PC-9 (cell line): ENCODE data around the gene CTSW. TPM values are rescaled to one million over a fixed set of nuclear protein-coding genes. Genes with fewer than 3 reads are reported as not detected.

Experiments used
- BruUV-seq: library from RNA; stranded (reverse); fragments of 400-500 nt; replicated peaks from 2 replicates; lab custom pipeline; 2021; lab: Mats Ljungman, UMichigan
- CTCF ChIA-PET: fragments of 300-600 bp; sonication (Branson Sonifier 250); formaldehyde crosslinking; loops from one replicate; lab custom pipeline; 2022; ENCODE audit warnings: antibody characterized with exemption; lab: Charles Lee
- POLR2A ChIA-PET: fragments of 300-600 bp; sonication (Branson Sonifier 250); formaldehyde crosslinking; loops from one replicate; lab custom pipeline; 2022; ENCODE audit warnings: antibody characterized with exemption; ENCODE audit not compliant: unreplicated experiment; lab: Charles Lee
- DNase-seq, 2 experiments: peaks; one replicate each; pipeline versions ENCODE4 v3.0.0 to v3.0.0-alpha.2; 2015 to 2022; ENCODE audit warnings: mixed read lengths in 1 of 2
- H2AFZ ChIP-seq: fragments of 200-600 bp; sonication (generic); 2 replicates; pipeline ENCODE4 v1.8.1; 2017; ENCODE audit warnings: antibody characterized with exemption
- H3F3A ChIP-seq: fragments of 200-600 bp; sonication (generic); 2 replicates; pipeline ENCODE4 v1.8.1; 2017; ENCODE audit warnings: antibody characterized with exemption, mild to moderate bottlenecking, low read depth; ENCODE audit not compliant: insufficient read depth
- H3K27ac ChIP-seq: fragments of 200-600 bp; sonication (generic); 2 replicates; pipeline ENCODE4 v1.6.1; 2016; ENCODE audit warnings: mixed run types
- H3K27me3 ChIP-seq: fragments of 200-600 bp; sonication (generic); 2 replicates; pipeline ENCODE4 v1.6.1; 2016; ENCODE audit warnings: low read depth, mixed run types; ENCODE audit not compliant: insufficient read depth
- H3K36me3 ChIP-seq: fragments of 200-600 bp; sonication (generic); 2 replicates; pipeline ENCODE4 v1.6.1; 2016; ENCODE audit warnings: low read depth, mixed run types
- H3K4me1 ChIP-seq: fragments of 200-600 bp; sonication (generic); replicated peaks from 2 replicates; pipeline ENCODE4 v1.6.1; 2016; ENCODE audit warnings: mixed run types; ENCODE audit not compliant: insufficient read depth
- H3K4me2 ChIP-seq: fragments of 200-600 bp; sonication (generic); 2 replicates; pipeline ENCODE4 v1.6.1; 2017; ENCODE audit warnings: mixed run types
- H3K4me3 ChIP-seq: fragments of 200-600 bp; sonication (generic); 2 replicates; pipeline ENCODE4 v1.6.1; 2016; ENCODE audit warnings: mixed run types
- H3K79me2 ChIP-seq: fragments of 200-600 bp; sonication (generic); 2 replicates; pipeline ENCODE4 v1.6.1; 2017; ENCODE audit warnings: low read depth, mixed run types
- H3K9me2 ChIP-seq: fragments of 200-600 bp; sonication (generic); 2 replicates; pipeline ENCODE4 v1.8.1; 2017; ENCODE audit warnings: mild to moderate bottlenecking; ENCODE audit not compliant: insufficient read depth
- H3K9me3 ChIP-seq: fragments of 200-600 bp; sonication (generic); 2 replicates; pipeline ENCODE4 v1.8.1; 2016; ENCODE audit warnings: low read depth; ENCODE audit not compliant: insufficient read depth
- H4K20me1 ChIP-seq: fragments of 200-600 bp; sonication (generic); 2 replicates; pipeline ENCODE4 v1.8.1; 2017; ENCODE audit not compliant: insufficient read depth
- EZH2 ChIP-seq: fragments of 200-600 bp; sonication (generic); IDR thresholded peaks from 2 replicates; pipeline ENCODE4 v1.8.0; 2017; ENCODE audit warnings: antibody characterized with exemption, low read depth
- intact Hi-C: fragments of 100-400 bp; cut with micrococcal nuclease; formaldehyde crosslinking; loops from one replicate; pipeline ENCODE4 v1.10.0; 2022; ENCODE audit not compliant: unreplicated experiment
- total RNA-seq: library from RNA; stranded (reverse); gene quantifications from 2 replicates; pipeline ENCODE4 v1.2.3, GENCODE V29; 2021
- TF ChIP-seq, protein P1 (sequence below): fragments of 200-600 bp; sonication (generic); conservative IDR thresholded peaks from 2 replicates; pipeline ENCODE4 v1.6.1; 2017; ENCODE audit warnings: mixed run types, antibody characterized with exemption, mild to moderate bottlenecking, moderate library complexity

CTSW gene
- total RNA-seq, 1 experiment from 2014 or later, result not detected

DNA sequence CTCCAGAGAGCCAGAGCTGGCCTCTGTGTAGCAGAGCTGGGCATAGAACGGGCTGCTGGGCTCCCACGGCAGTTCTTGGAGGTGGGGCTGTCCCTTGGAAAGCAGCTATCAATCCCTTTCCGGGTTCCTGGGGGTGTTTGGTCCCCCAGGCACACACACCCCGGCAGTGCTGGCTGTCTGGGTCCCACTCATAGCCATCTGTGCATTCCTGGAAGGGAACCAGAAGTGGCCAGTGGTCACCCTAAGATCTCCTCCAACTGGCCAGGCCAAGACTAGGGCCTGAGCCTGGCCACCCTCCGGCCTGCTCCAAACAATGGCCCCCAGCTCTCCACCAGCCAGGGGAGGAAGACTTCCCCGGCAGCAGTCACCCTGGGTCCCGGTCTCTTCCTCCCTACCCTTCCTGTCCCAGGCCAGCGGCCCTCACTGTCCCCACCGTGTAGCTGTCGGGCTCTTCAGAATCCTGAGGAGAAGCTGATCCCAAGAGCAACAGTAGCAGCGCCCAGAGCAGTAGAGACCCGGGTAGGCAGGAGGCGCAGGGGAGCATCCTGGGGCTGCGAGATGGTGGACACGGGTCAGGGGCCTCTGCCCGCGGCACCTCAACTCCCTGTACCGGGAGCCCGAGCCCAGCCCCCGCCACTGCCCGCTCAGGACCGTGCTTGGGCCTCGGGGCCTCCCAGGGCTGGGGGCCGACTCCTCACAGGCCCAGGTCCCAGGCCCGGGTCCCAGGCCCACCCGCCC, 7.7 kb upstream of the CTSW start:
- Histone ChIP-seq H3K27me3 (no peaks in the 10 kb centered on the region), H3K4me3 (no peak overlapping the region), H2AFZ (no peak overlapping the region), H3K4me1 (peaks cover 4% of the 10 kb centered on the region; the same call in 1 of the 2 replicates), H3K9me2 (no peaks in the 10 kb centered on the region), H3K9me3 (no peaks in the 10 kb centered on the region), H3K4me2 (no peak overlapping the region), H3K79me2 (no peaks in the 10 kb centered on the region), H3F3A (peaks cover 31% of the 10 kb centered on the region), H4K20me1 (no peaks in the 10 kb centered on the region), H3K36me3 (no peaks in the 10 kb centered on the region), H3K27ac (no peak overlapping the region)
- no TSS peak for BruUV-seq
- POLR2A ChIA-PET, result interaction anchor here (0.6 to 1.1 kb wide), 4 partner anchors 13 to 465 kb away, joined by 3 to 5 read pairs (median 4); partner anchors contain the start of genes BANF1 and ZNRD2
- DNase-seq, result no peak
- intact Hi-C loops, result no loop called here
- CTCF ChIA-PET, result interaction anchor here (0.5 to 1.1 kb wide), 3 partner anchors 11 to 191 kb away, joined by 3 to 7 read pairs (median 4); no protein-coding TSS in a partner anchor
- TF ChIP-seq, protein P1, sequence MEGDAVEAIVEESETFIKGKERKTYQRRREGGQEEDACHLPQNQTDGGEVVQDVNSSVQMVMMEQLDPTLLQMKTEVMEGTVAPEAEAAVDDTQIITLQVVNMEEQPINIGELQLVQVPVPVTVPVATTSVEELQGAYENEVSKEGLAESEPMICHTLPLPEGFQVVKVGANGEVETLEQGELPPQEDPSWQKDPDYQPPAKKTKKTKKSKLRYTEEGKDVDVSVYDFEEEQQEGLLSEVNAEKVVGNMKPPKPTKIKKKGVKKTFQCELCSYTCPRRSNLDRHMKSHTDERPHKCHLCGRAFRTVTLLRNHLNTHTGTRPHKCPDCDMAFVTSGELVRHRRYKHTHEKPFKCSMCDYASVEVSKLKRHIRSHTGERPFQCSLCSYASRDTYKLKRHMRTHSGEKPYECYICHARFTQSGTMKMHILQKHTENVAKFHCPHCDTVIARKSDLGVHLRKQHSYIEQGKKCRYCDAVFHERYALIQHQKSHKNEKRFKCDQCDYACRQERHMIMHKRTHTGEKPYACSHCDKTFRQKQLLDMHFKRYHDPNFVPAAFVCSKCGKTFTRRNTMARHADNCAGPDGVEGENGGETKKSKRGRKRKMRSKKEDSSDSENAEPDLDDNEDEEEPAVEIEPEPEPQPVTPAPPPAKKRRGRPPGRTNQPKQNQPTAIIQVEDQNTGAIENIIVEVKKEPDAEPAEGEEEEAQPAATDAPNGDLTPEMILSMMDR, result no peak
- no peak for TF ChIP-seq EZH2

DNA sequence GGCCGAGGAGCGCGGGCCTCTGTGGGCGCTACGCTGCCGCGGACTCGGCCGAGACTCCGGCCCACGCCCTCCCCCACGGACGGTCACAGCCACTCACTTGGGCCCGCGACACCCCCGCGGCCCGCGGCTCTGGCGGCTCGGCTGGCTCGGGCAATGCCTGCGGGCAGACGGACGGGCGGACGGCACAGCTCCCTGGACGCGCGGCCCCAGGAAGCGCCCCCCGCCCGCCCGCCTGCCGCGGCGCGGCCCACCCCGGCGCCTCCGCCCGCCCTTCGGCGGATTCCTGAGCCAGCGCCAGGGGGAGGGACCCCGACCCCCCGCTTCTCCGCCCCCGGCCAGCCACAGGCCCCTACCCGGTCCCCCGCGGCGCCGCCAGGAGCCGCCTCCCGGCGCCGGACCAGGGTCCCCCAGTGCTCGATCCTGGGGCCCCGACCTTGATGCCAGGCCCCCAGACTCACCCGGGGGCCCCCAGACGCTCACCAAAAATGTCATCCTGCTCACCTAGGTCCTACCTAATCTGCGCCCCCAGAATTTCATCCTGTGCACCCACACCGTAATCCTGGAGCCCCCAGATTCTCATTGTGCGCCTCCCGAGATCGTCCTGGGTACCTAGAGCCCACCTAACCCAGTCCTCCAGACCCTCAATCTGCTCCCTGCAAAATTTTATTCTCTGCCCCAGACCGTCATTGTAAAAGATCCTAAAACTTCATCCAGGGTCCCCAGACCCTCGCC, 6.9 kb upstream of the CTSW start, which contains the start of gene EFEMP2:
Gene EFEMP2 (minus strand): TSS at position 215 of the 732 bp plus-strand sequence. CDS start 446 bp downstream, outside the sequence.
- peaks cover 4% of the 10 kb centered on the region; the same call in 1 of the 2 replicates for H3K4me1 ChIP-seq
- DNase-seq, result peak in 1 of 2 experiments; percentile 44
- intact Hi-C loops, result no loop called here
- POLR2A ChIA-PET, result interaction anchor here (0.7 kb wide), 2 partner anchors 130 to 302 kb away, joined by 4 to 5 read pairs; partner anchors contain the start of genes BANF1 and ZNRD2
- H3K36me3 ChIP-seq, result no peaks in the 10 kb centered on the region
- H3K27me3 ChIP-seq, result no peaks in the 10 kb centered on the region
- no peaks in the 10 kb centered on the region for H3K79me2 ChIP-seq
- TF ChIP-seq EZH2, result no peak
- TF ChIP-seq, protein P1, result no peak
- H3F3A ChIP-seq, result peaks cover 31% of the 10 kb centered on the region
- H3K4me2 ChIP-seq, result peak within 1 kb of the TSS; percentile 78
- H3K9me3 ChIP-seq, result no peaks in the 10 kb centered on the region
- H3K4me3 ChIP-seq, result peak within 1 kb of the TSS; percentile 61
- BruUV-seq, result no TSS peak
- H4K20me1 ChIP-seq, result no peaks in the 10 kb centered on the region
- peak within 1 kb of the TSS; percentile 87 for H2AFZ ChIP-seq
- CTCF ChIA-PET, result interaction anchor here (0.5 to 0.7 kb wide), 2 partner anchors 12 to 191 kb away, joined by 3 to 7 read pairs; no protein-coding TSS in a partner anchor
- H3K9me2 ChIP-seq, result no peaks in the 10 kb centered on the region
- no peak within 1 kb of the TSS for H3K27ac ChIP-seq
